HG03175 (cell line): ENCODE data around the gene ERBB3.
A peak's percentile ranks its signal among the peaks of the same experiment; 100 is the strongest.
"Not testable (repeated sequence)": the region's sequence is repeated elsewhere in the genome, so short reads cannot be mapped to it uniquely, and the experiment has no call there.

Source experiments
- ATAC-seq: cut with Tn5 transposase; IDR thresholded peaks from one replicate; pipeline ENCODE4 v1.9.1; 2021; ENCODE audit warnings: mild to moderate bottlenecking, moderate library complexity; ENCODE audit not compliant: unreplicated experiment

ERBB3 gene

GRCh38 chr12:56110571-56110970, 30.6 kb downstream of the ERBB3 start:
- no peak for ATAC-seq

- no peak for ATAC-seq
Observed at GRCh38 chr12:56114084-56114483, 34.1 kb downstream of the ERBB3 start.

GRCh38 chr12:56115329-56115728, 35.4 kb downstream of the ERBB3 start:
- no peak for ATAC-seq

GRCh38 chr12:56116267-56117081, 36.5 kb downstream of the ERBB3 start, which contains the start of gene RPL41:
Gene RPL41, plus strand, starts transcription at chr12:56116633.
- peak; percentile 40 for ATAC-seq

GRCh38 chr12:56117082-56117706, 37.2 kb downstream of the ERBB3 start:
- not testable (repeated sequence) for ATAC-seq

- ATAC-seq: peak; percentile 85
Observed at GRCh38 chr12:56117778-56118687, 38.1 kb downstream of the ERBB3 start, which contains the start of gene ZC3H10. Gene ZC3H10, plus strand, starts transcription at chr12:56118266. Its CDS starts 2,297 bp downstream, at chr12:56120563.

- ATAC-seq: no peak
Observed at GRCh38 chr12:56118688-56119357, 38.9 kb downstream of the ERBB3 start.

- ATAC-seq: no peak
Observed at GRCh38 chr12:56119361-56119796, 39.4 kb downstream of the ERBB3 start.

GRCh38 chr12:56120158-56120846, 40.3 kb downstream of the ERBB3 start:
- no peak for ATAC-seq

GRCh38 chr12:56121204-56121870, 41.4 kb downstream of the ERBB3 start:
- ATAC-seq: no peak

GRCh38 chr12:56122637-56123036, 42.7 kb downstream of the ERBB3 start:
- ATAC-seq: no peak

- no peak for ATAC-seq
Observed at GRCh38 chr12:56124133-56124532, 44.2 kb downstream of the ERBB3 start.

GRCh38 chr12:56126732-56127239, 46.8 kb downstream of the ERBB3 start:
- no peak for ATAC-seq

- ATAC-seq: no peak
Observed at GRCh38 chr12:56127485-56127887, 47.5 kb downstream of the ERBB3 start.

GRCh38 chr12:56127888-56128669, 48.1 kb downstream of the ERBB3 start, which contains the start of gene ESYT1:
Gene ESYT1, plus strand, starts transcription at chr12:56128267. Its CDS starts 53 bp downstream, at chr12:56128320.
- ATAC-seq: peak; percentile 89

GRCh38 chr12:56128670-56129205, 48.8 kb downstream of the ERBB3 start:
- no peak for ATAC-seq

GRCh38 chr12:56129206-56129941, 49.4 kb downstream of the ERBB3 start:
- ATAC-seq: no peak
